Heart left ventricle (tissue), 16 donors: ENCODE measurements around the gene MGLL. TPM values are rescaled to one million over a fixed set of nuclear protein-coding genes. Genes with fewer than 3 reads are reported as not detected.

Experiments used
- ATAC-seq, 4 donors: fragments of 200-7000 bp; cut with Tn5 transposase; one replicate each; pipeline ENCODE4 v1.9.1; 2020 to 2022; ENCODE audit warnings: moderate library complexity in 4 of 4, mild to moderate bottlenecking in 3 of 4, moderate number of reproducible peaks in 1 of 4
- DNase-seq, 5 donors: peaks; one replicate each; pipeline ENCODE4 v3.0.0-alpha.2; 2020
- H3K27ac ChIP-seq, 12 donors: fragments of 200-600 bp; sonication (generic) in 4 of 12; one replicate each; pipeline versions ENCODE4 v1.5.0 to v1.8.0; 2016 to 2022; ENCODE audit warnings: mild to moderate bottlenecking in 2 of 12
- H3K27me3 ChIP-seq, 9 donors: fragments of 200-600 bp; sonication (generic) in 2 of 9; one replicate each; pipeline versions ENCODE4 v1.5.1 to v1.8.0; 2016 to 2022; ENCODE audit warnings: mild to moderate bottlenecking in 3 of 9
- H3K36me3 ChIP-seq, 9 donors: fragments of 200-600 bp; sonication (generic) in 2 of 9; one replicate each; pipeline versions ENCODE4 v1.5.0 to v1.8.0; 2018 to 2022; ENCODE audit warnings: mild to moderate bottlenecking in 2 of 9
- H3K4me1 ChIP-seq, 12 donors: fragments of 200-600 bp; sonication (generic) in 4 of 12; one replicate each; pipeline versions ENCODE4 v1.5.0 to v1.8.0; 2016 to 2022; ENCODE audit warnings: mild to moderate bottlenecking in 3 of 12
- H3K4me3 ChIP-seq, 12 donors: fragments of 200-600 bp; sonication (generic) in 4 of 12; one replicate each; pipeline versions ENCODE4 v1.5.0 to v1.8.0; 2017 to 2022; ENCODE audit warnings: mild to moderate bottlenecking in 9 of 12, moderate library complexity in 4 of 12
- H3K9me3 ChIP-seq, 12 donors: fragments of 200-600 bp; sonication (generic) in 4 of 12; one replicate each; pipeline versions ENCODE4 v1.5.0 to v1.8.0; 2016 to 2022; ENCODE audit warnings: mild to moderate bottlenecking in 1 of 12
- POLR2A ChIP-seq, 2 donors: fragments of 450-650 bp; IDR thresholded peaks; one replicate each; pipeline ENCODE4 v1.6.1; 2017; ENCODE audit warnings: antibody characterized with exemption in 2 of 2, mild to moderate bottlenecking in 2 of 2, moderate library complexity in 2 of 2
- WGBS, 4 donors: extraction: QIAGEN DNeasy Blood & Tissue Kit in 2 of 4; methylation state at CpG; one replicate each; pipeline versions ENCODE4 v1.1.5 to v1.1.7; 2013 to 2018; 5-methylcytosine and 5-hydroxymethylcytosine counted together
- intact Hi-C, 10 donors: fragments of 100-400 bp; cut with DNase I; formaldehyde crosslinking; loops; one replicate each; pipeline versions ENCODE4 v1.11.1 to v1.14.2; 2022
- polyA plus RNA-seq, 2 donors: library from polyadenylated mRNA; stranded (reverse); fragments of 200-250 nt; gene quantifications; one replicate each; pipeline ENCODE4 v1.2.3, GENCODE V29; 2013
- total RNA-seq, 9 donors: library from RNA; depleted of rRNA in 2 of 9; stranded (reverse); fragments of >200 nt in 2 of 9; fragmentation: NEBNext Ultra II Directional in 3 of 9; extraction: Animal tissue kit (Norgen Biotek cat#: 25700) in 3 of 9; gene quantifications; one replicate each; pipeline versions ENCODE4 v1.1.0 to v1.2.4, GENCODE V29; 2016 to 2023
- TF ChIP-seq, protein P1 (sequence below), 12 donors: fragments of 200-600 bp; sonication (generic) in 4 of 12; IDR thresholded peaks; one replicate each; pipeline versions ENCODE4 v1.5.0 to v1.8.0; 2018 to 2022; ENCODE audit warnings: antibody characterized with exemption in 12 of 12, mild to moderate bottlenecking in 5 of 12
- donor health status: ischemic (EF 13 %, LVEDD 7.1; RV severe dilation, severe dysfunction).
- donor health status: healthy with polysubstance abuse.
- donor health status: DM: no; HTN: yes; CAD: no.
- donor health status: DM: no; HTN: no; CAD: no.
- donor health status: ischemic (EF 25% LVEDD 6.9; RV normal size, moderate dysfunction).
- donor health status: ischemic (EF 25% LVEDD 5.7; RV mildly dilated, moderate dysfunction).
- donor health status: healthy.
- donor health status: DM: yes; HTN: yes; CAD: no.
- donor health status: ischemic (EF 35%, LVEDD 5.7; RV mildly dilated, moderate dysfunction).
- donor health status: nonischemic (EF 11% LVEDD 7.7; RV severe dilation, severe dysfunction).
- donor health status: DM: yes; HTN: yes; CAD: no.
- donor health status: PGD.
- donor health status: ischemic (EF 29% LVEDD 5.4; RV normal size, mild dysfunction).
- donor health status: nonischemic (EF 23%, LVEDD 6.1; RV moderate dilation, normal function).

The MGLL gene
- total and polyA plus RNA-seq, 11 donors, result 38.5 to 119 (median 78.9) TPM

- 78 to 88% (median 84%) methylated on average over 2 to 4 of the region's 4 CpGs for WGBS, 4 donors
- H3K4me3 ChIP-seq, result no peak overlapping the region
- peaks cover 0 to 60% (median 21%) of the 10 kb centered on the region in 12 donors for H3K4me1 ChIP-seq
- H3K9me3 ChIP-seq, result no peaks in the 10 kb centered on the region
- ATAC-seq, result peak; percentile 55 to 72 (median 64)
- TF ChIP-seq, protein P1, sequence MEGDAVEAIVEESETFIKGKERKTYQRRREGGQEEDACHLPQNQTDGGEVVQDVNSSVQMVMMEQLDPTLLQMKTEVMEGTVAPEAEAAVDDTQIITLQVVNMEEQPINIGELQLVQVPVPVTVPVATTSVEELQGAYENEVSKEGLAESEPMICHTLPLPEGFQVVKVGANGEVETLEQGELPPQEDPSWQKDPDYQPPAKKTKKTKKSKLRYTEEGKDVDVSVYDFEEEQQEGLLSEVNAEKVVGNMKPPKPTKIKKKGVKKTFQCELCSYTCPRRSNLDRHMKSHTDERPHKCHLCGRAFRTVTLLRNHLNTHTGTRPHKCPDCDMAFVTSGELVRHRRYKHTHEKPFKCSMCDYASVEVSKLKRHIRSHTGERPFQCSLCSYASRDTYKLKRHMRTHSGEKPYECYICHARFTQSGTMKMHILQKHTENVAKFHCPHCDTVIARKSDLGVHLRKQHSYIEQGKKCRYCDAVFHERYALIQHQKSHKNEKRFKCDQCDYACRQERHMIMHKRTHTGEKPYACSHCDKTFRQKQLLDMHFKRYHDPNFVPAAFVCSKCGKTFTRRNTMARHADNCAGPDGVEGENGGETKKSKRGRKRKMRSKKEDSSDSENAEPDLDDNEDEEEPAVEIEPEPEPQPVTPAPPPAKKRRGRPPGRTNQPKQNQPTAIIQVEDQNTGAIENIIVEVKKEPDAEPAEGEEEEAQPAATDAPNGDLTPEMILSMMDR (IDR thresholded peaks at IDR 0.05), result peak; percentile 29 to 68 (median 46)
- no peak for TF ChIP-seq POLR2A (IDR thresholded peaks at IDR 0.05)
- DNase-seq, result peak in 2 of 5 donors; percentile 56 to 73
- peaks cover 0 to 60% (median 42%) of the 10 kb centered on the region in 9 donors for H3K36me3 ChIP-seq
- intact Hi-C loops, result loop anchor here in 5 of 10 donors (5.0 kb wide), 3 partner anchors 131 to 271 kb away; partner anchors contain the start of gene MGLL (in 3 of the 5)
- H3K27me3 ChIP-seq, result no peaks in the 10 kb centered on the region
- H3K27ac ChIP-seq, result peak overlapping the region in 11 of 12 donors; percentile 8 to 70 (median 52)
These were observed 131.4 kb downstream of the MGLL start for GRCh38 chr3:127690823-127691452.

DNA sequence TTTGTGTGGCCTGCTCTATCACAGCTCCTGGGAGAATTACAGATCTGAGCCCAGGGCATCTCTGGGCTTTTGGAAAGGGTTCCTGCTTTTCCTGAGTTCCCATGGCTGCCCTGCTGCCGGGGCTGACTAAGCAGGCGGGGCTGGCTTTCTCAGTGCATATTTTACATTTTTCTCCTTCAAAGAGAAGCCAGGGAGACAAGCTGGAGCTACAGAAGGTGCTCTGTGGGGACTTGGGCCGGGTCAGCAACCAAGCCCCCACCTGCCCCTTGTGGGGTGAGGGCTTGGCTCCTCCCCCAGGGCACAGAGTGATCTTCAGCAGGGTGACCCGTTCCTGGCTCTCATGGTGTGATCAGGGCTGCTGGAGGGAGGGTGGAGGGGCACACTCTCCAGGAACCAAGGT lies 132.2 kb downstream of the MGLL start:
- DNase-seq (peak in 2 of 5 donors; percentile 27 to 48), ATAC-seq (no peak)
- TF ChIP-seq, protein P1 (IDR thresholded peaks at IDR 0.05), result no peak
- no peak for TF ChIP-seq POLR2A (IDR thresholded peaks at IDR 0.05)
- intact Hi-C loops, result loop anchor here in 5 of 10 donors (5.0 kb wide), 3 partner anchors 132 to 272 kb away; partner anchors contain the start of gene MGLL (in 3 of the 5)
- H3K36me3 ChIP-seq, result peaks cover 0 to 59% (median 42%) of the 10 kb centered on the region in 9 donors
- H3K27me3 ChIP-seq, result no peaks in the 10 kb centered on the region
- 63 to 73% (median 68%) methylated on average over 2 to 4 of the region's 4 CpGs for WGBS, 4 donors
- no peak overlapping the region for H3K4me3 ChIP-seq
- no peaks in the 10 kb centered on the region for H3K9me3 ChIP-seq
- peaks cover 0 to 51% (median 19%) of the 10 kb centered on the region in 12 donors for H3K4me1 ChIP-seq
- peak overlapping the region in 10 of 12 donors; percentile 6 to 70 (median 53) for H3K27ac ChIP-seq

- TF ChIP-seq, protein P1 (IDR thresholded peaks at IDR 0.05), result no peak
- TF ChIP-seq POLR2A (IDR thresholded peaks at IDR 0.05), result no peak
- ATAC-seq (no peak), DNase-seq (peak in 2 of 5 donors; percentile 13 to 33)
- no peak overlapping the region for H3K4me3 ChIP-seq
- 88 to 94% (median 92%) methylated on average over 13 to 19 of the region's 19 CpGs for WGBS, 4 donors
- peaks cover 0 to 52% (median 36%) of the 10 kb centered on the region in 9 donors for H3K36me3 ChIP-seq
- H3K4me1 ChIP-seq, result peaks cover 0 to 44% (median 19%) of the 10 kb centered on the region in 12 donors
- H3K27ac ChIP-seq, result peak overlapping the region in 5 of 12 donors; percentile 6 to 70 (median 44)
- intact Hi-C loops, result no loop called here
- H3K27me3 ChIP-seq, result no peaks in the 10 kb centered on the region
- no peaks in the 10 kb centered on the region for H3K9me3 ChIP-seq
These were observed 133.0 kb downstream of the MGLL start for GRCh38 chr3:127689266-127689860.
